ES-I3 (cell line): Measurements from ENCODE around the gene SMOC2.
"Not testable (repeated sequence)": the region's sequence is repeated elsewhere in the genome, so short reads cannot be mapped to it uniquely, and the experiment has no call there.

Experiments
- H3K36me3 ChIP-seq: 2 replicates; pipeline ENCODE4 v1.6.1; 2013; ENCODE audit warnings: mild to moderate bottlenecking, low read length, control low read depth, moderate library complexity; ENCODE audit not compliant: insufficient read depth
- H3K4me1 ChIP-seq: 2 replicates; pipeline ENCODE4 v1.6.1; 2013; ENCODE audit warnings: mild to moderate bottlenecking, control low read depth, low read length; ENCODE audit not compliant: insufficient read depth
- H3K9ac ChIP-seq: 2 replicates; pipeline ENCODE4 v1.6.1; 2013; ENCODE audit warnings: low read depth, mild to moderate bottlenecking, low read length, moderate library complexity
- H3K9me3 ChIP-seq: 2 replicates; pipeline ENCODE4 v1.6.1; 2013; ENCODE audit warnings: mild to moderate bottlenecking, low read length, moderate library complexity; ENCODE audit not compliant: control insufficient read depth, insufficient read depth

The SMOC2 gene

DNA sequence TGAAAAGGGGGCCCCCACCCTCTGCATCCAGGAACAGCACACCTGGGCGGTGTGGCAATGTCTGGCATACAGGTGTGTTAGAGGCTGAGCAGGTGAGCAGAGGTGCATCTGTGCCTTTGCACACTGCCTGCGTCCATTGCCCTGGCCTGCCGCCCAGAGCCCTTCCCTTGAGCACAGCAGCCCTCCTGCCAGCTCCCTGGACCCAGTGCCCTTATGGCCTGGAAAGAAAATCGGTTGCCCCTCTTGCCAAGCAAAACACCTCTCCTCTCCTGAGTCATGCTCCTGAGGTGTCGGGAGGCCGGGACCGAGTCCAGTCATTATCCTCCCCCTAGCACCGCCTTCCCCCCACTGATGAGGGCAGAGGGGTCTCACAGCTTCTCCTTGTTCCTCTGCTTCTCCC is 259.9 kb downstream of the SMOC2 start:
- no peaks in the 10 kb centered on the region for H3K9me3 ChIP-seq
- no peaks in the 10 kb centered on the region for H3K4me1 ChIP-seq
- no peaks in the 10 kb centered on the region for H3K36me3 ChIP-seq
- H3K9ac ChIP-seq, result no peak overlapping the region

DNA sequence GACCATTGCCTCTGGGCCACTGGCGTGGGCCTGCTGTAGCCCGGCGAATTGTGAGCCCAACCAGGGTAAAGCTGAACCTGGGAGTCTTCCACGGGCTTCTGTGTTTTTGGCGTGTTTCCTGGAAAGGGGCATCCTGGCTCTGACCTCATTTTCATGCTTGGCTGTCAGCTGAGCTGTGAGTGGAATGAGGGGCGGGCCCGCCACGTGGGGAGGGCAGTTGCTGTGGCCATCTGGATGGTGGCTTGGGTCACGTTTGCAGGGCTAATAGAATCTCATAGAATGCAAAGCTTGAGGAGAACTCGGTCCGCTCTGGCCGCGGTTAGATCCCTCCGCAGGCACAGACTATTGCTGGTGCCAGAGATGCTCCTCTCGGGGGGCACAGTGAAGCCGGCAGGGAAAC is 263.0 kb downstream of the SMOC2 start:
- H3K4me1 ChIP-seq, result no peaks in the 10 kb centered on the region
- no peaks in the 10 kb centered on the region for H3K9me3 ChIP-seq
- no peaks in the 10 kb centered on the region for H3K36me3 ChIP-seq
- H3K9ac ChIP-seq, result no peak overlapping the region

DNA sequence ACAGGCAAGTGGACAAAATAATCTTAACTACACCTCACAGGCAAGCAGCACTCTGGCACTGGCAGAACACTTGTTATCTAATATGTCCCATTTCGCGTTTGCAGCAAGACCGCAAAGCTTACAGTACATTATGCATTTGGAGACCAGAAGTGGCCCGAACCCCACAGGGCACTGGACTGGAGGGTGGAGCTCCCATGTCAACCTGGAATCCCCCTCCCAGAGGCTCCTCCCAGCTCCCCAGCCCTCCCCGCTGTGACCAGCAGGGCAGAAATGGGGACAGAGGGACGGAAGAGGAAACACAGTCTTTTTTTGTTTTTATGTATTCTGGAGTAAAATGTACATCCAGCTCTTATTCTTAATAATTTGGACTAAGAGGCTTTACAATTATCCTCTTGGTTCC is 263.7 kb downstream of the SMOC2 start:
- Histone ChIP-seq H3K9me3 (no peaks in the 10 kb centered on the region), H3K9ac (no peak overlapping the region), H3K36me3 (no peaks in the 10 kb centered on the region), H3K4me1 (no peaks in the 10 kb centered on the region)

DNA sequence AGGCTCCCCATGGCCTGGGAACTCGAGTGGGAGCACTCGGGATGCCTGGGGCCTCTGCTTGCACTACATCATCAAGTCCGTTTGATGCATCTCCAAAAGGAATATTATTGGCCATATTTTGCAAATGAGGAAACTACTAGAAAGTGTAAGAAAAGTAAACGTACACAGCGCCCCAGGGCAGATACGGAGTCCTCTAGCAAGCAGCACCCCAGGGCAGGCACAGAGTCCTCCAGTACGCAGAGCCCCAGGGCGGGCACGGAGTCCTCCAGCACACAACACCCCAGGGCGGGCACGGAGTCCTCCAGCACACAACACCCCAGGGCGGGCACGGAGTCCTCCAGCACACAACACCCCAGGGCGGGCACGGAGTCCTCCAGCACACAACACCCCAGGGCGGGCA is 264.3 kb downstream of the SMOC2 start:
- not testable (repeated sequence) for H3K9ac ChIP-seq, H3K9me3 ChIP-seq, H3K36me3 ChIP-seq, H3K4me1 ChIP-seq

DNA sequence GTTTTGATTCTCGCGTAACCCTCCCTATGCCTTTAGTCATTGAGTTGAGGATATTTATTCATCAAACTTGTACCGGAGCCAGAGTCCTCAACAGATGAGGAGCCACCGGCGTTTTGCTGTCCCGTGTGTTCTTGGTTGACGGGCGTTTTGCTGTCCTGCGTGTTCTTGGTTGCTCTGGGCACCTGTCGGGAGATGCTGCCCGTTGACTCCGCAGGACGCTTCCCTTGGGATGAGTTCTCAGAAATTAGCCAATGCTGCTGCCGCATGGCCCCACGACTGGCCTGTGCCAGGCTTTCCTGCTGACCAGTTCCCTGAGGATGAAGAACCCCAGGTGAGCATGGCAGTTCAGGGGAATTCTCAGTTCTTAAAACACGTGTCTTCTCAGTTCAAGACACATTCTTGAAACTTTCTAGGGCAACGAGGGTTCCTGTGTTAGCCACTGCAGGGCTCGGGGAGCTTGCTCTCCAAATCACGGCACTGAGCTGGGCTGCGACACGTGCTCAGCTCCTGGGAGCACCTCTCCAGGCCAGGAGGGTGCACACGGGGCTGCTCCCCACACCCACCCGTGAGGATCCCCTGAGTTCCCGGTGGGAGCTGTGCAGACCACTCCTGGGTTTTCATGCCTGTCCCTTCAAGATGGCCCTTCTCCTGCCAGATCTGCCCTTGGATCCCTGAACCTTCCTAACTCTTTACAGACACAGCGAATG is 265.6 kb downstream of the SMOC2 start:
- 0 out of 2 replicates have a peak, but pooled peaks cover 3% of the 10 kb centered on the region for H3K9me3 ChIP-seq

DNA sequence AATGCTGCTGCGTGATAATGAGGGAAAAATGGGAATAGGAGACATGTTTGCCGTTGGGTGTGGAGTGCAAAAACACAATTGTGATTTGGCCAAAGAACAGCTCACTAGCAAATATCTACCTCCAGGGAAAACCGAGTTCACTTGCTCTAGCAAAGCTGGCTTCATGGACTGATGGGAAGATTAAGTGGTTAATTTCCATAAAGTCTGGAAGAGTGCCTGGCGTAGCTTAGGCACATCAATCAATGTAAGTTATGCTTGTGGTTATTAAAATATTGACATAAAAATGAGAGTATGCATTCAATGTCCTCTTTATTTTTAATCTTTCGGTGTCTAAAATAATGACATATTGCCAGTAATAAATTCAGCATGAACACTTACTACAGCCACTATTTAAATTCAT is 267.5 kb downstream of the SMOC2 start:
- peaks cover 6% of the 10 kb centered on the region; the same call in 1 of the 2 replicates for H3K9me3 ChIP-seq
- no peaks in the 10 kb centered on the region for H3K4me1 ChIP-seq
- H3K36me3 ChIP-seq, result no peaks in the 10 kb centered on the region
- no peak overlapping the region for H3K9ac ChIP-seq

More for the DNA sequence above, 265.6 kb downstream of the SMOC2 start:
- H3K4me1 ChIP-seq, result no peaks in the 10 kb centered on the region
- H3K36me3 ChIP-seq, result no peaks in the 10 kb centered on the region
- H3K9ac ChIP-seq, result no peak overlapping the region

DNA sequence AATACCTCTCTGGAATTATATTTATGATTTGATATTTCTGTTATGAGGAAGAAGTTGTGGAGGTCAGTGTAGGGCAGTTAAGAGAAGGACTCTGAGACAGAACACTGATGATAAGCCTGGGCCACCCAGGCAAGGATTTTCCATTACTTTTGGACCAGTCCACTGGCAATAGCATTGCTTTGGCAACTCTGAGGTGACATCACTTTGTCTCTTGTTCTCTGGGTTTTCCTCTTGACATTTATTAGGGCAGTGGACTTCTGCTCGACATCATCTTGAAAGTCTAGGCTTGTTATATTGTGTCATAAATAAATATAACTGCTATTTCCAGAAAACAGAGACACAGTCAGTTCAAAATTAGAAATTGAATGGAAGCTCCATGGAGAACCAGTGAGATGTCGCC is 268.0 kb downstream of the SMOC2 start:
- Histone ChIP-seq H3K4me1 (no peaks in the 10 kb centered on the region), H3K9ac (no peak overlapping the region), H3K36me3 (no peaks in the 10 kb centered on the region), H3K9me3 (peaks cover 6% of the 10 kb centered on the region; the same call in 1 of the 2 replicates)

DNA sequence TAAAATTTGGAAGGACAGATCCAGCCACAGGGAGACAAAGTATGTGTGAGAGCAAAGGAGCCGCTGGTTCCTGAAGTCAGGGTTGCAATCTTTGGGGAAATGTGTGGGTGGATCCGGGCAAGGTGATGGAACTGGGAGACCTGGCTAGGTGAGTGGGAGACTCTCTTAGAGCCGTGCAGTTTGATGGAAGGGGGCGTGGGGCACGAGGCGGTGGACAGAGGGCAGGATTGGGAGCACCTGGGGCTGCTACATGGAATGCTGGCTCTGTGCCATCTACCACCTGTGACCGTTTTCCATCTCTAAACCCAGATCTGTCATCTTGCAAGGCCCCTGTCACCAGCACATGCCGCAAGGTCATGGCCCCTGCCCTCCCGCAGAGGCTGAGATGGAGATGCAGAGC is 268.4 kb downstream of the SMOC2 start:
- Histone ChIP-seq H3K9ac (no peak overlapping the region), H3K4me1 (no peaks in the 10 kb centered on the region), H3K9me3 (peaks cover 6% of the 10 kb centered on the region; the same call in 1 of the 2 replicates), H3K36me3 (no peaks in the 10 kb centered on the region)

DNA sequence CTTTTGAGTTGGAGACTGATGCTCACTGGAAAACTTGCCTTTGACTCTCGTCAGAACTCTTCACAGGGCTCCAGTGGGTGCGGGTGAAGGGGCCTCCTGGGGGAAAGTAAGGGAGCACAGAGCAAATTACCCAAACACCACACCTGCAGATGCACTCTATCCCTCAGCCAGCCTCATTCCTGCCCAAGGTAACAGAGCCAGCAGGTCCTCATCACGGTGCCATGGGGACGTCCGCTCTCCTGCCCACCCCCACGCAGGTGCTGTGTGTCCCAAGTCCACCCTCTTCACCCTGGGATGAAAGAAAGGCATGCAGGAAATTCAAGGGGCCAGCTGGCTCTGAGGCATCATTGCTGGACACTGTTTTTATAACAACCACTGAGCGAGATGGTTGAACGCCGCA is 269.0 kb downstream of the SMOC2 start:
- Histone ChIP-seq H3K36me3 (no peaks in the 10 kb centered on the region), H3K9me3 (peaks cover 6% of the 10 kb centered on the region; the same call in 1 of the 2 replicates), H3K4me1 (no peaks in the 10 kb centered on the region), H3K9ac (no peak overlapping the region)

DNA sequence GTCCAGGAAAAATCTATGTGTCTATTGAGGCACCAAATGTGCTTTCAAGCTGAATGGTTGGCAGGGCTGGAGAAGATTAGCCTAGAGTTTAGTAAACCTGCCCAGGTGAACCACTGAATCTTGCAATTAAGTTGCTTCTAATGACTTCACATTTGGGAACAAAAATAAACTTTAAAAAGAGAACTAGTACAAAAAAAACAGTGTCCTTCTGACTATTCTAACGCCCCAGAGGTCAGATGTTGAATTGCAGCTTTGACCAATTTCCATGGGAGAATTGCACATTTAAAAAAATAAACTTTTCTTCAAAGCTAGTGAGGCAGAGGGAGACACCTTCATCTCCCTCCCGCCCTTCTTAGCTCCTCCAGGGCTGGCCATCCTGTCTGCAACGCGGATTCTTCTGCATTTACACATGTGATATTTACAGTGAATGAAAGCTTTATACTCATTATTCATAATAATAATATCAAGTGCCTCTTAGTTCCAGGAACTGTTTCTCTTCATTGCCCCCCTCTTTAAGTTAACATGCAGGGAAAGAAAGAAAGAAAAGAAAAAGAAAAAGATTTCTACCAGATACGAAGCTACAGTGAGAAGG is 270.2 kb downstream of the SMOC2 start:
- Histone ChIP-seq H3K4me1 (no peaks in the 10 kb centered on the region), H3K9me3 (peaks cover 6% of the 10 kb centered on the region; the same call in 1 of the 2 replicates)

DNA sequence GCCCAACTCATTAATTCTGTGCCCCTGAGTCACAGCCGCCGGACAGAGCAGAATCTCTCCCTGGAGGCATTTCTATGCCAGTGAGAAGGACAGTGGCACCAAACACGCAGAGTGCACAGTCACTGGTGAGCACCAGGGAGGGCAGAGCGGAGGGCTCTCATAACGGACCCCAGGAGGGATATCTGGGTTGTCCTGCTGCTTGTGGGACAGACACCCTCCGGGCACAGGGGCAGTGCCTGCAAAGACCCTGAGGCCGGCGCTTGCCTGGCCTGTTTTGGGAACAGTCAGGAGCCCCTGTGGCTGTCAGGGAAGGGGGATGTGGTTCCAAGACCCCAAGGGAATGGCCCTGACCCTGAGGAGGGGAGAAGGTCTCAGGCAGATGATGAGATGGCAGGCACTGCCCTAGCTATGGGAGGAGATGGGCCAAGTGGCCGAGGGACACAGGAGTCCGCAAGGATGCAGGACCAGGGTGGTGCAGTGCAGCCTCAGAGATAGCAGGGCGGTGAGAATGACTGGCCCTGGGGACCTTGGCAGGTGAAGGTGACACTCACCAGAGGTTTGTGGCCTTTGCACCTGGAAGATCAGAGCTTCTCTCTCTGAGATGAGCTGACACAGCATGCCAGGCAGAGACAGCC is 270.8 kb downstream of the SMOC2 start:
- Histone ChIP-seq H3K4me1 (no peaks in the 10 kb centered on the region), H3K9me3 (peaks cover 6% of the 10 kb centered on the region; the same call in 1 of the 2 replicates), H3K9ac (no peak overlapping the region), H3K36me3 (no peaks in the 10 kb centered on the region)

More for the DNA sequence above, 270.2 kb downstream of the SMOC2 start:
- H3K36me3 ChIP-seq, result no peaks in the 10 kb centered on the region
- no peak overlapping the region for H3K9ac ChIP-seq

DNA sequence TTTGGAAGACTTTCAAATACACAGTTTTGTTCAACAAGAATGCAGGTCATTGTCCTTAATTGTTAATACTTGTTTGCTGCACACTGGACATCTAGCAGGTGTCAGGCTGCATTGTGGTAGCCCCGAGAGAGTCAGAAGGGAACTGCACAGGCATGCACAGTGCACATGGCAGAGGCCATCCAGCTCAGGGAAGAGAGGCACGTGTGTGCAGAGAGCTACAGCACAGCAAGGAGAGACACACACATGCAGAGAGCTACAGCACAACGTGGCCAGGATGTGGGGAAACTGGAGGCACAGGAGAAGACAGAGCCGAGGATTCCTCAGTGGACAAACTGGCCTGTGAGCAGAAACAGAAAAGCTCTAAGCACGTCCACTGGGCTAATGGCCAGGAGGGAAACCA is 272.0 kb downstream of the SMOC2 start:
- no peak overlapping the region for H3K9ac ChIP-seq
- no peaks in the 10 kb centered on the region for H3K36me3 ChIP-seq
- H3K9me3 ChIP-seq, result peaks cover 6% of the 10 kb centered on the region; the same call in 1 of the 2 replicates
- no peaks in the 10 kb centered on the region for H3K4me1 ChIP-seq

DNA sequence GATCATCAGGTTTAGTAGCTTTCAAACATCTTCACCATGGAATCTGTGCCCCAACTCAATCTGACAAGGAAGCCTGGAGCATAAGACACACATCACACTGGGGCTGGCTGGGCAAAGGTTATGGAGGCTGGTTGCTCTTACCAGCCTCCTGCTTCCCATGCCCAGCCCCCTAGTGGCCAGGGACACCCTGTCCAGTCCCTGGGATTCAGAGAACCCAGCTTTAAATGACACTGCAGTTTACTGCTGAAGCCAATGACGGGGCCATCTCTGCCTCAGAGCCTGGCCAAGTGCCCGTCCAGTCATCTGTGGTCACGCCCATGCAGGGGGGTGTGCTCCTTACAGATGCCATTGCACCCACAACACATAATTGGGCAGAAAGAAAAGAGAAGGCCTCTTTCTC is 272.9 kb downstream of the SMOC2 start:
- H3K9me3 ChIP-seq, result peaks cover 6% of the 10 kb centered on the region; the same call in 1 of the 2 replicates
- no peaks in the 10 kb centered on the region for H3K36me3 ChIP-seq

DNA sequence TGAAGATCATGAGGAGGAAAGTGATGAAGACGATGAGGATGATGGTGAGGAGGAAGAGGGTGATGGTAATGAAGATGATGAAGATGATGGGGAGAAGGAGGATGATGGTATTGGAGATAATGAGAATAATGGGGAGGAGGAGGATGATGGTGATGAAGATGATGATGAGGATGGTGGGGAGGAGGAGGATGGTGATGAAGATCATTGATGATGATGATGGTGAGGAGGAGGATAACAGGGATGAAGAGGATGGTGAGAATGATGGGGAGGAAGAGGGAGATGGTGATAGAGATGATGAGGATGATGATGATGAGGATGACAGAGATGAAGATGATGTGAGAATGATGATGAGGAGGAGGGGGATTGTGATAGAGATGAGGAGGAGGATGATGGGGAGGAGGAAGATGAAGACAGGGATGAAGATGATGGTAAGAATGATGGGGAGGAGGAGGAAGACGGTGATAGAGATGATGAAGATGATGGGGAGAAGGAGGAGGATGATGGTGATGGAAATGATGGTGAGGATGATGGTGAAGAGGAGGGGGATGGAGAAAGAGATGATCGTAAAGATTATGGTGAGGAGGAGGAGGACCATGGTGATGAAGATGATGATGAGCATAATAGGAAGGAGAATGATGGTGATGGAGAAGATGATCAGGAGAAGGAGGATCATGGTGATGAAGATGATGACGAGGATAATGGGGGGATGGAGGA is 273.7 kb downstream of the SMOC2 start:
- H3K36me3 ChIP-seq, result no peaks in the 10 kb centered on the region
- peaks cover 6% of the 10 kb centered on the region for H3K9me3 ChIP-seq

More for the DNA sequence above, 272.9 kb downstream of the SMOC2 start:
- H3K9ac ChIP-seq, result no peak overlapping the region
- H3K4me1 ChIP-seq, result no peaks in the 10 kb centered on the region

More for the DNA sequence above, 273.7 kb downstream of the SMOC2 start:
- Histone ChIP-seq H3K4me1 (no peaks in the 10 kb centered on the region), H3K9ac (no peak overlapping the region)
